ENCODE results near the gene ZNF83.
"Not testable (repeated sequence)": the region's sequence is repeated elsewhere in the genome, so short reads cannot be mapped to it uniquely, and the experiment has no call there.

The ZNF83 gene

GRCh38 chr19:52638601-52639000 is 446 bp upstream of the ZNF83 start:
- no peak for DNase-seq

GRCh38 chr19:52635786-52636570 is 2.2 kb downstream of the ZNF83 start:
- no peak for DNase-seq

- DNase-seq = not testable (repeated sequence)
Observed at GRCh38 chr19:52627441-52627840, 10.7 kb downstream of the ZNF83 start.

- DNase-seq = no peak
Observed at GRCh38 chr19:52626915-52627314, 11.2 kb downstream of the ZNF83 start.

- DNase-seq = no peak
Observed at GRCh38 chr19:52622261-52622660, 15.9 kb downstream of the ZNF83 start.

DNA sequence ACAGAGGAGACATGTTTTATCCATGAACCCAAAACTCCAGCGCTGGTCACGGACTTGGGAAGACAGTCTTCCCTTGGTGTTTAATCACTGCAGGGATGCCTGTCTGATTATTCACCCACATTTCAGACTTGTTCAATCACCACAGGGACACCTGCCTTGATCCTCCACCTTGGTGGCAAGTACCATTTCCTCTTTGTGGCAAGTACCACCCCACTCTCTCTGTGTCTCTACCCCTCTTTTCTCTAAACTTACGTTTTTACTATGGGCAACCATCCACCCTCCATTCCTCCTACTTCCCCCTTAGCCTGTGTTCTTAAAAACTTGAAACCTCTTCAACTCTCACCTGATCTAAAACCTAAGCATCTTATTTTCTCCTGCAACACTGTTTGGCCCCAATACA is 16.8 kb downstream of the ZNF83 start:
- DNase-seq = no peak

DNA sequence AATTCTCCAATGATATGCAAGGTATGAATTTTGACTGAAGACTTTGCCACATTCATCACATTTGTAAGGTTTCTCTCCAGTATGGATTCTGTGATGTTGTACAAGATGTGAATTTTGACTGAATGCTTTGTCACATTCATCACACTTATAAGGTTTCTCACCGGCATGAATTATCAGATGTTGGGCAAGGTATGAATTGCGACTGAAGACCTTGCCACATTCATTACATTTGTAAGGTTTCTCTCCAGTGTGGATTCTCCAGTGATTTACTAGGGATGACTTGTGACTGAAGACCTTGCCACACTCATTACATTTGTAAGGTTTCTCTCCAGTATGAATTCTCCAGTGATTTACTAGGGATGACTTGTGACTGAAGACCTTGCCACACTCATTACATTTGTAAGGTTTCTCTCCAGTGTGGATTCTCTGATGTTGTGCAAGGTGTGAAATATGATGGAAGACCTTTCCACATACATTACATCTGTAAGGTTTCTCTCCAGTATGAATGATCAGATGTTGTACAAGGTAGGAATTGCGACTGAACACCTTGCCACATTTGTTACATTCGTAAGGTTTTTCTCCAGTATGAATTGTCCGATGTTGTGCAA is 24.8 kb downstream of the ZNF83 start:
- DNase-seq = no peak

- no peak for DNase-seq
Observed at GRCh38 chr19:52603558-52604207, 34.5 kb downstream of the ZNF83 start.

DNA sequence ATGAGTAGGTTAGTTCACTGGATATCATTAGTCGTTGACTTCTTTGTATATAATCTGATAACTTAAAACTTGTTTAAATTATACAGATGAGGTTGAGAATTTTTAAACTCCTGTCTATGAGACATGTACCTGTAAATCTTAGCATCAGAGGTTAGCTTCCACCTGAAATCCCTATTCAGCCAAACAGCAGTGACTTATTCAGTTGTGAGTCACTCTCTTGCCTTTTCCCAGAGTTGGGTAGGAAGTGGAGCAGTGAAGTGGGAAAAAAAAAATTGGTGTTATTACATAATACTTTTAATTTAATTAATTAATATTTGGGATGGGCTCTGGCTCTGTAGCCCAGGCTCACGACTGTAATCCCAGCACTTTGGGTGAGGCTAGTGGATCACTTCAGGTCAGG is 35.2 kb downstream of the ZNF83 start:
- no peak for DNase-seq

DNA sequence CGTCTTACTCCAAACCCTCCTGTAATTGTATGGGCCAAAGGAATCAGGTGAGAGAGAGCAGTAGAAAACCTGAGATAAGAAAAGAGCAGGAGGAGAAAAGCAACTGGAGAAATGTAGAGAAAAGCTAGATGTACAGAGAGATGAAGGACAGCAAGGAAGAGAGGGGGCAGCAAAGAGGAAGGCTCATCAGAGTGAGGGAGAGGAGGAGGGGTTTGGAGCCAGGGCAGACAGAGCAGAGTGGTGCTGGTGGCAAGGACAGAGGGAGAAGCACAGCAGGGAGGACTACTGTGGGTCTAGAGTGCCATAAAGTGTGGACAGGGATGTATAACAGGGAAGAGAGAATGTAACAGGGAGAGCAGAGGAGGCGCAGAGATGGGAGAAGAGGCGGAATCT is 36.2 kb downstream of the ZNF83 start:
- DNase-seq = not testable (repeated sequence)

- peak; percentile 95 for DNase-seq
Observed at GRCh38 chr19:52601025-52601973, 36.9 kb downstream of the ZNF83 start.

- DNase-seq = peak; percentile 19
Observed at GRCh38 chr19:52600639-52601024, 37.5 kb downstream of the ZNF83 start.

DNA sequence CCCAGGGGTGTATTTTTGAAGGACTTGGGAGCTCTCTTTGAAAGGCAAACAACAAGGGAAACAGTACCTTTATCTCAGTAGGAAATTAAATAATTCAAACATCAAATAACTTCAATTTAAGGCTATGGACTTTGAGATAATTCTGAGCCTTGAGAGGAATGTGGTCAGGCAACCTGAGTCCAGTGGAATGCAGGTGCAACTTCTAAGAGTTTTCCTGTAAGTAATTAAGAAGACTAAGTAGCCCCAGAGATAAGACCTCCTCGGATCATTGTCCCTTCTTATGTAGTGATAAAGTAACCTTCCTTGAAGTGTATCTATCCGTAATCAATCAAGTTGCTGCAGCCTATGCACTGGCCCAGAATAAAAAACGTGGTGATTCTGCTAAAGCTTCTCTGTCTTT is 38.9 kb downstream of the ZNF83 start:
- DNase-seq = no peak

DNA sequence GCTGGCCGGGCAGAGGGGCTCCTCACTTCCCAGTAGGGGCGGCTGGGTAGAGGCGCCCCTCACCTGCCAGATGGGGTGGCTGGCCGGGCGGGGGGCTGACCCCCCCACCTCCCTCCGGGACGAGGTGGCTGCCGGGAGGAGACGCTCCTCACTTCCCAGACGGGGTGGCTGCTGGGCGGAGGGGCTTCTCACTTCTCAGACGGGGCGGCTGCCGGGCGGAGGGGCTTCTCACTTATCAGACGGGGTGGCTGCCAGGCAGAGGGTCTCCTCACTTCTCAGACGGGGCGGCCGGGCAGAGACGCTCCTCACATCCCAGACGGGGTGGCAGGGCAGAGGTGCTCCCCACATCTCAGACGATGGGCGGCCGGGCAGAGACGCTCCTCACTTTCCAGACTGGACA is 44.7 kb downstream of the ZNF83 start:
- DNase-seq = not testable (repeated sequence)

GRCh38 chr19:52592301-52592700 is 45.9 kb downstream of the ZNF83 start:
- no peak for DNase-seq

DNA sequence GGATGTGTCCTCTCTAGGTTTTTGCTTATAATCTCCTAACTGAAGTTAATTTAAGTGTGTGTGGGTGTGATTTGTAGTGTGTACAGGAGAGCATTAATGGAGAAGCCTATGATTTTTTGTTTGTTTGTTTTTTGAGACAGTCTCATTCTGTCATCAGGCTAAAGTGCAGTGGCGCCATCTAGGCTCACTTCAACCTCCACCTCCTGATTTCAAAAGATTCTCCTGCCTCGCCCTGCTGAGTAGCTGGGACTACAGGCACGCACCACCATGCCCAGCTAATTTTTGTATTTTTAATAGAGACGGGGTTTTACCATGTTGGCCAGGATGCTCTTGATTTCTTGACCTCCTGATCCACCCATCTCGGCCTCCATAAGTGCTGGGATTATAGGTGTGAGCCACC is 47.4 kb downstream of the ZNF83 start:
- DNase-seq = no peak

- DNase-seq = no peak
Observed at GRCh38 chr19:52585604-52586003, 52.6 kb downstream of the ZNF83 start.

DNA sequence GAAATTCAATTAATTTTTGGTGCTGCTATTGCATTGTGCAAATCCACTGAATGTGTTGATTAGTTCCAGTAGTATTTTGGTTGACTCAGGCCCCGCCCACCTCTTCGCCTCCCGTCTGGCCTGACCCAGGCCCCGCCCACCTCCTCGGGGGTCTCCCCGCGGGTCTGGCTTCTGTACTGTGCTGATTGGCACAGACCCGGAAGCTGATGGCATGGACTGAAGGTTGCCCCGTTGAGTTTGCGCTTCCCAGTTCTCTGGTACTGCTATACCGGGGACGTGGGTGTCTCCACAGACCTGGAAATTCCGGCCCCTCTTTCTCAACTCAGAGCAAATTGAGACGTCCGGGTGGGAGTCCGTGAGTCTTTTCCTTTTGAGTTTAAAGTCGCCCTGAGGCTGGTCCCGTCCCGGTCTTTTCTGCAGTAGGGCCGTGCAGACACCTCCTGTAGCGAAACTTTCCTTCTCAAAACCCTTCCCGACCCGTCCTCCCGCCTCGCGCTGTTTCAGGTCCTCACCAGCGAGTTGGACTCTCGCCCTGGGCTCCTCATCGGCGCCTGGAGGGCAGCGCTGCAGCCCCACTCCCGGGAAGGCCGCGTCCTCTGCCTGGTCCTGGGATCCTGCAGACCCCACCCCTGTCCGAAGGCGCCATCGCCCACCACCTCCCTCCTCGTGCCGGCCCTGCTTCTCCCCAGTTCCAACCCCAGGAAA is 53.3 kb downstream of the ZNF83 start:
- no peak for DNase-seq

- DNase-seq = peak; percentile 94
Observed at GRCh38 chr19:52570000-52570861, 67.9 kb downstream of the ZNF83 start, which contains the start of gene ZNF701. TSS of gene ZNF701 (plus strand) at chr19:52570287. CDS start at chr19:52574148, 3,861 bp downstream.

- DNase-seq = peak; percentile 18
Observed at GRCh38 chr19:52569638-52569999, 68.5 kb downstream of the ZNF83 start.

- DNase-seq = no peak
Observed at GRCh38 chr19:52567921-52568320, 70.2 kb downstream of the ZNF83 start.
